WTC11 (cell line): ENCODE data around the gene LRRC38. TPM values are rescaled to one million over a fixed set of nuclear protein-coding genes. Genes with fewer than 3 reads are reported as not detected.

Source experiments
- ATAC-seq: fragments of 200-7000 bp; cut with Tn5 transposase; 2 replicates; pipeline ENCODE4 v1.10.0; 2021; ENCODE audit warnings: mild to moderate bottlenecking, moderate library complexity
- CTCF ChIA-PET: fragments of 300-600 bp; sonication (Branson Sonifier 250); formaldehyde crosslinking; loops from one replicate; lab custom pipeline; 2021; ENCODE audit warnings: antibody characterized with exemption; lab: Charles Lee
- POLR2A ChIA-PET: fragments of 350-600 bp; sonication (Branson Sonifier 250); formaldehyde crosslinking; loops from one replicate; lab custom pipeline; 2021; ENCODE audit warnings: antibody characterized with exemption; lab: Charles Lee
- DNase-seq: peaks from one replicate; pipeline ENCODE4 v3.0.0; 2021; ENCODE audit warnings: low spot score
- H3K27ac Mint-ChIP-seq: 2 replicates; pipeline ENCODE4 v1.8.0; 2021; ENCODE audit warnings: mixed read lengths
- H3K27me3 Mint-ChIP-seq: 2 replicates; pipeline ENCODE4 v1.8.0; 2021; ENCODE audit warnings: low read depth, mild to moderate bottlenecking, moderate library complexity, mixed read lengths
- H3K36me3 Mint-ChIP-seq: 2 replicates; pipeline ENCODE4 v1.8.0; 2021; ENCODE audit warnings: mixed read lengths
- H3K4me1 Mint-ChIP-seq: 2 replicates; pipeline ENCODE4 v1.8.0; 2022; ENCODE audit warnings: mixed read lengths
- H3K4me3 Mint-ChIP-seq: 2 replicates; pipeline ENCODE4 v1.8.0; 2021; ENCODE audit warnings: mild to moderate bottlenecking, moderate library complexity, mixed read lengths
- H3K9me3 Mint-ChIP-seq: 2 replicates; pipeline ENCODE4 v1.8.0; 2021; ENCODE audit warnings: mixed read lengths
- AR ChIP-seq: fragments of 250-450 bp; sonication (Bioruptor Pico); IDR thresholded peaks from 2 replicates; pipeline ENCODE4 v1.9.0; 2021; ENCODE audit warnings: mild to moderate bottlenecking
- ATF1 ChIP-seq: sonication (generic); formaldehyde crosslinking; IDR thresholded peaks from 2 replicates; pipeline ENCODE4 v1.8.1; 2023; ENCODE audit warnings: mild to moderate bottlenecking, moderate library complexity, missing genetic modification reagents
- ATF2 ChIP-seq: sonication (generic); formaldehyde crosslinking; IDR thresholded peaks from 2 replicates; pipeline ENCODE4 v1.8.1; 2022; ENCODE audit warnings: low read depth, missing genetic modification reagents, borderline replicate concordance
- E2F4 ChIP-seq: sonication (generic); formaldehyde crosslinking; IDR thresholded peaks from 2 replicates; pipeline ENCODE4 v1.8.1; 2022; ENCODE audit warnings: low read depth, mild to moderate bottlenecking, moderate library complexity, missing genetic modification reagents, borderline replicate concordance
- FOXK1 ChIP-seq: sonication (generic); formaldehyde crosslinking; IDR thresholded peaks from 2 replicates; pipeline ENCODE4 v1.8.0; 2022; ENCODE audit warnings: mild to moderate bottlenecking, moderate library complexity, missing genetic modification reagents
- FOXP4 ChIP-seq: sonication (generic); formaldehyde crosslinking; IDR thresholded peaks from 2 replicates; pipeline ENCODE4 v1.8.0; 2022; ENCODE audit warnings: mild to moderate bottlenecking, missing genetic modification reagents
- JAZF1 ChIP-seq: fragments of 250-450 bp; sonication (Bioruptor Pico); IDR thresholded peaks from 2 replicates; pipeline ENCODE4 v1.9.0; 2021; ENCODE audit warnings: moderate library complexity, mild to moderate bottlenecking, inconsistent platforms
- MLX ChIP-seq: sonication (generic); formaldehyde crosslinking; IDR thresholded peaks from 2 replicates; pipeline ENCODE4 v1.8.1; 2023; ENCODE audit warnings: mild to moderate bottlenecking, missing genetic modification reagents, moderate library complexity
- MYBL2 ChIP-seq: sonication (generic); formaldehyde crosslinking; IDR thresholded peaks from 2 replicates; pipeline ENCODE4 v1.8.1; 2023; ENCODE audit warnings: mild to moderate bottlenecking, moderate library complexity, missing genetic modification reagents
- NFE2L1 ChIP-seq: sonication (generic); formaldehyde crosslinking; IDR thresholded peaks from 2 replicates; pipeline ENCODE4 v1.8.1; 2023; ENCODE audit warnings: missing genetic modification reagents
- RELA ChIP-seq: sonication (generic); formaldehyde crosslinking; IDR thresholded peaks from 2 replicates; pipeline ENCODE4 v1.8.1; 2022; ENCODE audit warnings: missing genetic modification reagents, mild to moderate bottlenecking, borderline replicate concordance
- RORB ChIP-seq: fragments of 250-450 bp; sonication (Bioruptor Pico); IDR thresholded peaks from 2 replicates; pipeline ENCODE4 v1.9.0; 2021; ENCODE audit warnings: mild to moderate bottlenecking
- STAT6 ChIP-seq: sonication (generic); formaldehyde crosslinking; conservative IDR thresholded peaks from 2 replicates; pipeline ENCODE4 v1.8.1; 2023; ENCODE audit warnings: mild to moderate bottlenecking, low read depth, missing genetic modification reagents, moderate library complexity
- TEAD4 ChIP-seq: sonication (generic); formaldehyde crosslinking; IDR thresholded peaks from 2 replicates; pipeline ENCODE4 v1.8.0; 2022; ENCODE audit warnings: mild to moderate bottlenecking, missing genetic modification reagents
- ZNF121 ChIP-seq: sonication (generic); formaldehyde crosslinking; IDR thresholded peaks from 2 replicates; pipeline ENCODE4 v1.8.0; 2023; ENCODE audit warnings: missing genetic modification reagents
- ZNF263 ChIP-seq: sonication (generic); formaldehyde crosslinking; IDR thresholded peaks from 2 replicates; pipeline ENCODE4 v1.8.1; 2022; ENCODE audit warnings: low read depth, mild to moderate bottlenecking, moderate library complexity, missing genetic modification reagents
- ZNF317 ChIP-seq: sonication (generic); formaldehyde crosslinking; IDR thresholded peaks from 2 replicates; pipeline ENCODE4 v1.8.1; 2023; ENCODE audit warnings: low read depth, mild to moderate bottlenecking, moderate library complexity, missing genetic modification reagents, borderline replicate concordance
- total RNA-seq: library from RNA; stranded (reverse); gene quantifications from 3 replicates; pipeline ENCODE4 v1.2.3, GENCODE V29; 2021
- TF ChIP-seq, protein P1 (sequence below): sonication (generic); formaldehyde crosslinking; IDR thresholded peaks from 2 replicates; pipeline ENCODE4 v1.8.0; 2023; ENCODE audit warnings: missing genetic modification reagents, mild to moderate bottlenecking, borderline replicate concordance
- TF ChIP-seq, protein P2 (sequence below): sonication (generic); formaldehyde crosslinking; IDR thresholded peaks from 2 replicates; pipeline ENCODE4 v1.8.0; 2022; ENCODE audit warnings: mild to moderate bottlenecking, missing genetic modification reagents

LRRC38 gene
- total RNA-seq, 1 experiment from 2014 or later, result 0.15 TPM

GRCh38 chr1:13513063-13513894 is 524 bp downstream of the LRRC38 start:
- CTCF ChIA-PET, result interaction anchor here (0.6 to 2.3 kb wide), 9 partner anchors 8 to 86 kb away, joined by 3 to 7 read pairs (median 4); partner anchors contain the start of gene PDPN
- DNase-seq, result peak; percentile 35
- POLR2A ChIA-PET, result no interaction called here
- H3K9me3 Mint-ChIP-seq, result no peaks in the 10 kb centered on the region
- peak overlapping the region; percentile 76 for H3K4me3 Mint-ChIP-seq
- peak; percentile 17 for ATAC-seq
- H3K27me3 Mint-ChIP-seq, result peaks cover 93% of the 10 kb centered on the region
- no peak overlapping the region for H3K27ac Mint-ChIP-seq
- no peaks in the 10 kb centered on the region for H3K36me3 Mint-ChIP-seq
- peaks cover 15% of the 10 kb centered on the region for H3K4me1 Mint-ChIP-seq
- TF ChIP-seq AR (CRISPR knock-in tag) (no peak), NFE2L1 (CRISPR knock-in tag) (no peak), MYBL2 (no peak), JAZF1 (CRISPR knock-in tag) (no peak), MLX (CRISPR knock-in tag) (no peak), FOXK1 (CRISPR knock-in tag) (peak; percentile 14; the same call in 1 of the 2 replicates), E2F4 (CRISPR knock-in tag) (no peak), ZNF263 (CRISPR knock-in tag) (no peak), STAT6 (CRISPR knock-in tag) (no peak), ZNF121 (CRISPR knock-in tag) (0 out of 2 replicates have a peak, but pooled peaks have one; percentile 37), RELA (CRISPR knock-in tag) (no peak), TEAD4 (CRISPR knock-in tag) (no peak), RORB (CRISPR knock-in tag) (no peak), ATF2 (CRISPR knock-in tag) (no peak), FOXP4 (CRISPR knock-in tag) (0 out of 2 replicates have a peak, but pooled peaks have one; percentile 26), ATF1 (CRISPR knock-in tag) (no peak), ZNF317 (CRISPR knock-in tag) (no peak)
- TF ChIP-seq, protein P1, sequence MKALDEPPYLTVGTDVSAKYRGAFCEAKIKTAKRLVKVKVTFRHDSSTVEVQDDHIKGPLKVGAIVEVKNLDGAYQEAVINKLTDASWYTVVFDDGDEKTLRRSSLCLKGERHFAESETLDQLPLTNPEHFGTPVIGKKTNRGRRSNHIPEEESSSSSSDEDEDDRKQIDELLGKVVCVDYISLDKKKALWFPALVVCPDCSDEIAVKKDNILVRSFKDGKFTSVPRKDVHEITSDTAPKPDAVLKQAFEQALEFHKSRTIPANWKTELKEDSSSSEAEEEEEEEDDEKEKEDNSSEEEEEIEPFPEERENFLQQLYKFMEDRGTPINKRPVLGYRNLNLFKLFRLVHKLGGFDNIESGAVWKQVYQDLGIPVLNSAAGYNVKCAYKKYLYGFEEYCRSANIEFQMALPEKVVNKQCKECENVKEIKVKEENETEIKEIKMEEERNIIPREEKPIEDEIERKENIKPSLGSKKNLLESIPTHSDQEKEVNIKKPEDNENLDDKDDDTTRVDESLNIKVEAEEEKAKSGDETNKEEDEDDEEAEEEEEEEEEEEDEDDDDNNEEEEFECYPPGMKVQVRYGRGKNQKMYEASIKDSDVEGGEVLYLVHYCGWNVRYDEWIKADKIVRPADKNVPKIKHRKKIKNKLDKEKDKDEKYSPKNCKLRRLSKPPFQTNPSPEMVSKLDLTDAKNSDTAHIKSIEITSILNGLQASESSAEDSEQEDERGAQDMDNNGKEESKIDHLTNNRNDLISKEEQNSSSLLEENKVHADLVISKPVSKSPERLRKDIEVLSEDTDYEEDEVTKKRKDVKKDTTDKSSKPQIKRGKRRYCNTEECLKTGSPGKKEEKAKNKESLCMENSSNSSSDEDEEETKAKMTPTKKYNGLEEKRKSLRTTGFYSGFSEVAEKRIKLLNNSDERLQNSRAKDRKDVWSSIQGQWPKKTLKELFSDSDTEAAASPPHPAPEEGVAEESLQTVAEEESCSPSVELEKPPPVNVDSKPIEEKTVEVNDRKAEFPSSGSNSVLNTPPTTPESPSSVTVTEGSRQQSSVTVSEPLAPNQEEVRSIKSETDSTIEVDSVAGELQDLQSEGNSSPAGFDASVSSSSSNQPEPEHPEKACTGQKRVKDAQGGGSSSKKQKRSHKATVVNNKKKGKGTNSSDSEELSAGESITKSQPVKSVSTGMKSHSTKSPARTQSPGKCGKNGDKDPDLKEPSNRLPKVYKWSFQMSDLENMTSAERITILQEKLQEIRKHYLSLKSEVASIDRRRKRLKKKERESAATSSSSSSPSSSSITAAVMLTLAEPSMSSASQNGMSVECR (CRISPR knock-in tag), result no peak
- TF ChIP-seq, protein P2, sequence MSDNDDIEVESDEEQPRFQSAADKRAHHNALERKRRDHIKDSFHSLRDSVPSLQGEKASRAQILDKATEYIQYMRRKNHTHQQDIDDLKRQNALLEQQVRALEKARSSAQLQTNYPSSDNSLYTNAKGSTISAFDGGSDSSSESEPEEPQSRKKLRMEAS (CRISPR knock-in tag), result peak; percentile 38; the same call in 1 of the 2 replicates
